H1 (cell line): Measurements from ENCODE around the gene MXRA8. TPM values are rescaled to one million over a fixed set of nuclear protein-coding genes. Genes with fewer than 3 reads are reported as not detected.
A peak's percentile ranks its signal among the peaks of the same experiment; 100 is the strongest.

ENCODE experiments used
- CTCF ChIA-PET: fragments of 300-600 bp; sonication (Branson Sonifier 250); formaldehyde crosslinking; loops from one replicate; lab custom pipeline; 2021; ENCODE audit not compliant: partially characterized antibody; lab: Charles Lee
- POLR2A ChIA-PET: fragments of 300-600 bp; sonication (Branson Sonifier 250); formaldehyde crosslinking; loops from one replicate; lab custom pipeline; 2021; ENCODE audit warnings: inconsistent platforms; ENCODE audit not compliant: partially characterized antibody; lab: Charles Lee
- DNase-seq, 2 experiments: peaks; one replicate each; pipeline versions ENCODE4 v3.0.0 to v3.0.0-alpha.2; 2010 to 2022; ENCODE audit warnings: low spot score in 2 of 2, low read depth in 1 of 2, mixed read lengths in 1 of 2
- FAIRE-seq: peaks from 2 replicates; lab custom pipeline; 2011; peaks lifted over from hg19 to GRCh38; lab: Jason Lieb, UNC
- H2AFZ ChIP-seq: 2 replicates; pipeline ENCODE4 v1.8.1; 2012; ENCODE audit warnings: low read length, inconsistent platforms
- H2AK5ac ChIP-seq: 2 replicates; pipeline ENCODE4 v1.6.1; 2013; ENCODE audit warnings: low read depth, low read length
- H2BK120ac ChIP-seq: replicated peaks from 2 replicates; pipeline ENCODE3; 2013; ENCODE audit warnings: low read depth, low read length, inconsistent platforms
- H2BK12ac ChIP-seq: 2 replicates; pipeline ENCODE4 v1.6.1; 2013; ENCODE audit warnings: low read depth, low read length
- H2BK15ac ChIP-seq: 2 replicates; pipeline ENCODE4 v1.6.1; 2013; ENCODE audit warnings: low read length
- H2BK20ac ChIP-seq: 2 replicates; pipeline ENCODE4 v1.6.1; 2013; ENCODE audit warnings: low read length
- H2BK5ac ChIP-seq: 2 replicates; pipeline ENCODE4 v1.6.1; 2013; ENCODE audit warnings: low read depth, low read length
- H3K14ac ChIP-seq: 2 replicates; pipeline ENCODE4 v1.6.1; 2013; ENCODE audit warnings: inconsistent platforms; ENCODE audit not compliant: insufficient read length
- H3K18ac ChIP-seq: 2 replicates; pipeline ENCODE4 v1.6.1; 2013; ENCODE audit warnings: low read length; ENCODE audit errors: extremely low read depth
- H3K23ac ChIP-seq: 2 replicates; pipeline ENCODE4 v1.6.1; 2013; ENCODE audit warnings: inconsistent platforms; ENCODE audit not compliant: insufficient read length
- H3K23me2 ChIP-seq: 2 replicates; pipeline ENCODE4 v1.6.1; 2013; ENCODE audit warnings: low read depth, low read length
- H3K27ac ChIP-seq: 2 replicates; pipeline ENCODE4 v1.6.1; 2011; ENCODE audit warnings: low read depth, low read length, inconsistent platforms
- H3K27me3 ChIP-seq, 4 experiments: replicated peaks in 1 of 4; 1 replicate in 1 of 4; 2 replicates in 3 of 4; pipeline versions ENCODE4 v1.6.1 to v1.8.1; 2011 to 2013; ENCODE audit warnings: low read length in 3 of 4, mild to moderate bottlenecking in 3 of 4, inconsistent platforms in 2 of 4, mixed read lengths in 2 of 4, moderate library complexity in 1 of 4; ENCODE audit not compliant: control insufficient read depth in 3 of 4, insufficient read depth in 3 of 4; ENCODE audit errors: extremely low read depth in 1 of 4
- H3K36me3 ChIP-seq, 4 experiments: 2 replicates each; pipeline versions ENCODE4 v1.6.1 to v1.8.1; 2011 to 2013; ENCODE audit warnings: mild to moderate bottlenecking in 4 of 4, low read length in 3 of 4, moderate library complexity in 2 of 4, control low read depth in 1 of 4, inconsistent platforms in 1 of 4; ENCODE audit not compliant: insufficient read depth in 4 of 4, control insufficient read depth in 2 of 4
- H3K4ac ChIP-seq: replicated peaks from 2 replicates; pipeline ENCODE3; 2013; ENCODE audit warnings: low read length, low read depth, mixed read lengths, inconsistent platforms; ENCODE audit not compliant: insufficient read length
- H3K4me1 ChIP-seq, 4 experiments: replicated peaks in 1 of 4; 1 replicate in 1 of 4; 2 replicates in 3 of 4; pipeline versions ENCODE4 v1.6.1 to v1.8.1; 2011 to 2013; ENCODE audit warnings: low read length in 3 of 4, inconsistent platforms in 2 of 4, mixed read lengths in 1 of 4; ENCODE audit not compliant: insufficient read depth in 4 of 4, control insufficient read depth in 3 of 4
- H3K4me2 ChIP-seq, 2 experiments: 2 replicates each; pipeline versions ENCODE4 v1.6.1 to v1.8.1; 2011 to 2013; ENCODE audit warnings: low read depth in 2 of 2, low read length in 2 of 2, control low read depth in 1 of 2, inconsistent platforms in 1 of 2, mild to moderate bottlenecking in 1 of 2; ENCODE audit not compliant: insufficient read depth in 1 of 2
- H3K4me3 ChIP-seq, 4 experiments: fragments of 200-600, 300-600 bp in 1 of 4; sonication (generic), shearing (Covaris generic), sonication (Bioruptor Twin) in 1 of 4; 2 replicates each; pipeline versions ENCODE4 v1.5.1 to v1.8.1; 2011 to 2016; ENCODE audit warnings: low read length in 4 of 4, low read depth in 3 of 4, control low read depth in 2 of 4, inconsistent platforms in 2 of 4, mild to moderate bottlenecking in 2 of 4, mixed read lengths in 1 of 4, moderate library complexity in 1 of 4; ENCODE audit not compliant: insufficient read depth in 2 of 4; ENCODE audit errors: extremely low read depth in 1 of 4
- H3K56ac ChIP-seq: replicated peaks from 2 replicates; pipeline ENCODE3; 2013; ENCODE audit warnings: low read depth, mild to moderate bottlenecking, mixed read lengths, low read length, inconsistent platforms; ENCODE audit not compliant: insufficient read length
- H3K79me1 ChIP-seq: 2 replicates; pipeline ENCODE4 v1.6.1; 2013; ENCODE audit warnings: low read depth, low read length, control low read depth
- H3K79me2 ChIP-seq, 2 experiments: 2 replicates each; pipeline versions ENCODE4 v1.6.1 to v1.8.1; 2012 to 2013; ENCODE audit warnings: low read length in 2 of 2, mild to moderate bottlenecking in 2 of 2, inconsistent platforms in 1 of 2; ENCODE audit not compliant: insufficient read depth in 2 of 2, control insufficient read depth in 1 of 2
- H3K9ac ChIP-seq, 4 experiments: replicated peaks in 1 of 4; 1 replicate in 1 of 4; 2 replicates in 3 of 4; pipeline versions ENCODE4 v1.6.1 to v1.8.1; 2011 to 2013; ENCODE audit warnings: low read depth in 3 of 4, low read length in 3 of 4, control low read depth in 2 of 4, mild to moderate bottlenecking in 2 of 4, moderate library complexity in 2 of 4, inconsistent platforms in 1 of 4; ENCODE audit errors: extremely low read depth in 1 of 4
- H3K9me3 ChIP-seq, 2 experiments: 2 replicates each; pipeline versions ENCODE4 v1.6.1 to v1.8.1; 2012 to 2013; ENCODE audit warnings: mild to moderate bottlenecking in 2 of 2, moderate library complexity in 2 of 2, control low read depth in 1 of 2, inconsistent platforms in 1 of 2, low read depth in 1 of 2, low read length in 1 of 2, mixed read lengths in 1 of 2; ENCODE audit not compliant: insufficient read depth in 2 of 2
- H4K20me1 ChIP-seq, 2 experiments: replicated peaks in 1 of 2; 2 replicates each; pipeline versions ENCODE3 to v1.8.1; 2011 to 2013; ENCODE audit warnings: inconsistent platforms in 2 of 2, low read length in 2 of 2, mild to moderate bottlenecking in 1 of 2; ENCODE audit not compliant: insufficient read depth in 2 of 2, control insufficient read depth in 1 of 2
- H4K5ac ChIP-seq: 2 replicates; pipeline ENCODE4 v1.6.1; 2013; ENCODE audit warnings: low read length, low read depth, mixed read lengths, inconsistent platforms; ENCODE audit not compliant: insufficient read length
- H4K8ac ChIP-seq: 2 replicates; pipeline ENCODE4 v1.8.0; 2013; ENCODE audit warnings: mild to moderate bottlenecking, moderate library complexity, low read length, inconsistent platforms; ENCODE audit not compliant: insufficient read depth; ENCODE audit errors: extremely low read depth
- H4K91ac ChIP-seq: replicated peaks from 2 replicates; pipeline ENCODE3; 2013; ENCODE audit warnings: low read length, mixed read lengths, inconsistent platforms; ENCODE audit not compliant: insufficient read length
- BCL11A ChIP-seq, 2 experiments: IDR thresholded peaks; one replicate each; pipeline ENCODE4 v1.6.1; 2011; ENCODE audit warnings: low read depth in 2 of 2, low read length in 2 of 2, mild to moderate bottlenecking in 2 of 2
- MAFK ChIP-seq: IDR thresholded peaks from 2 replicates; pipeline ENCODE4 v1.6.1; 2012; ENCODE audit warnings: low read depth, mild to moderate bottlenecking, improper control_type of control experiment, low read length
- PHF8 ChIP-seq: fragments of 200-600 bp; sonication (generic); conservative IDR thresholded peaks from 2 replicates; pipeline ENCODE4 v1.7.1; 2012; ENCODE audit warnings: low read depth, mild to moderate bottlenecking, inconsistent platforms, low read length, moderate library complexity
- POLR2A ChIP-seq, 2 experiments: IDR thresholded peaks; 1 replicate in 1 of 2; 2 replicates in 1 of 2; pipeline ENCODE4 v1.6.1; 2011; ENCODE audit warnings: low read depth in 2 of 2, low read length in 2 of 2, mild to moderate bottlenecking in 2 of 2; ENCODE audit errors: control extremely low read depth in 1 of 2
- POLR2AphosphoS5 ChIP-seq: IDR thresholded peaks from 2 replicates; pipeline ENCODE4 v1.6.1; 2011; ENCODE audit warnings: low read depth, low read length
- SRF ChIP-seq: IDR thresholded peaks from 2 replicates; pipeline ENCODE4 v1.6.1; 2011; ENCODE audit warnings: mild to moderate bottlenecking, low read depth, low read length, moderate library complexity
- YY1 ChIP-seq: IDR thresholded peaks from 2 replicates; pipeline ENCODE4 v1.6.1; 2011; ENCODE audit warnings: low read depth, mild to moderate bottlenecking, low read length
- WGBS, 2 experiments: shearing (Covaris generic) in 1 of 2; methylation state at CpG; one replicate each; pipeline versions ENCODE4 v1.1.6 to v1.1.7; 2013 to 2015; ENCODE audit warnings: low lambda C conversion rate in 2 of 2, mixed read lengths in 2 of 2, inconsistent platforms in 1 of 2, low coverage in 1 of 2, missing lambda C conversion rate in 1 of 2; ENCODE audit not compliant: insufficient replicate concordance in 2 of 2, insufficient coverage in 1 of 2, insufficient read length in 1 of 2; ENCODE audit errors: extremely low coverage in 1 of 2, missing lambda C conversion rate in 1 of 2; 5-methylcytosine and 5-hydroxymethylcytosine counted together
- polyA plus RNA-seq, 7 experiments: library from polyadenylated mRNA; depleted of rRNA in 3 of 7; stranded (reverse) in 5 of 7; unstranded in 2 of 7; fragments of >200 nt in 5 of 7; fragments of 200-250 nt in 2 of 7; gene quantifications; 1 replicate in 5 of 7; 2 replicates in 1 of 7; 4 replicates in 1 of 7; pipeline versions ENCODE4 v1.2.1 to v1.2.3, GENCODE V29; 2011 to 2013; ENCODE audit warnings: missing spikeins in 2 of 7, mixed read lengths in 2 of 7
- total RNA-seq: library from RNA; stranded (reverse); fragmentation: NEBNext Ultra II Directional; extraction: Animal tissue kit (Norgen Biotek cat#: 25700); gene quantifications from 2 replicates; pipeline ENCODE4 v1.2.1, GENCODE V29; 2021

The MXRA8 gene
- total and polyA plus RNA-seq, 2 of the 8 experiments (the other 6 are each of a cell fraction or from before 2014, with no cell fraction given): 10.5 to 17.2 TPM

- peaks cover 0 to 23% (median 14%) of the 10 kb centered on the region in 4 experiments; a peak in 6 of 7 replicates for H3K4me1 ChIP-seq
- 97% methylated on average over 7 of the region's 7 CpGs; no CpG with 5 or more reads in 1 of the 2 experiments for WGBS, 2 experiments
- no peaks in the 10 kb centered on the region for H3K9me3 ChIP-seq
- H3K23me2 ChIP-seq: peaks cover 22% of the 10 kb centered on the region
- H3K79me1 ChIP-seq: peaks cover 22% of the 10 kb centered on the region
- no peak overlapping the region for H2BK20ac ChIP-seq
- H4K5ac ChIP-seq: no peak overlapping the region
- FAIRE-seq: no peak
- no peak for TF ChIP-seq PHF8
- no peak for TF ChIP-seq SRF
- no peak for TF ChIP-seq YY1
- TF ChIP-seq BCL11A (IDR thresholded peaks at IDR 0.05; ENCODE audit: low read depth in 2 of 2, low read length in 2 of 2): no peak
- TF ChIP-seq POLR2AphosphoS5: peak; percentile 78
- TF ChIP-seq MAFK: no peak
- peak in 1 of 2 experiments; percentile 62; a peak in 2 of 3 replicates for TF ChIP-seq POLR2A (IDR thresholded peaks at IDR 0.05; ENCODE audit: control extremely low read depth in 1 of 2, low read depth in 2 of 2, low read length in 2 of 2)
- H4K8ac ChIP-seq: no peak overlapping the region
- POLR2A ChIA-PET: interaction anchor here (0.6 to 27.7 kb wide), 17 partner anchors 9 to 165 kb away, joined by 3 to 719 read pairs (median 4); partner anchors contain the start of genes ANKRD65, AURKAIP1, CCNL2 and VWA1
- H2BK5ac ChIP-seq: no peak overlapping the region
- H3K27me3 ChIP-seq: no peaks in the 10 kb centered on the region
- no peak overlapping the region for H3K4me3 ChIP-seq
- H3K4me2 ChIP-seq: peak overlapping the region in 1 of 2 experiments; percentile 91; a peak in 1 of 4 replicates
- no peak overlapping the region for H3K23ac ChIP-seq
- no peak overlapping the region for H2AK5ac ChIP-seq
- H4K20me1 ChIP-seq: peaks cover 11 to 26% of the 10 kb centered on the region in 2 experiments
- H3K79me2 ChIP-seq: peaks cover 9 to 55% of the 10 kb centered on the region in 2 experiments; a peak in 3 of 4 replicates
- no peak overlapping the region for H3K56ac ChIP-seq
- H3K36me3 ChIP-seq: peaks cover 29 to 65% (median 43%) of the 10 kb centered on the region in 4 experiments
- H2BK120ac ChIP-seq: no peak overlapping the region
- CTCF ChIA-PET: interaction anchor here (0.9 to 3.6 kb wide), 18 partner anchors 9 to 370 kb away, joined by 3 to 32 read pairs (median 8); partner anchors contain the start of genes ATAD3C and AURKAIP1
- no peak overlapping the region; the same call in 1 of the 2 replicates for H3K27ac ChIP-seq
- H4K91ac ChIP-seq: no peak overlapping the region
- H2AFZ ChIP-seq: no peak overlapping the region
- no peak overlapping the region for H3K14ac ChIP-seq
- no peak overlapping the region for H3K18ac ChIP-seq
- DNase-seq: no peak
- no peak overlapping the region for H2BK15ac ChIP-seq
- H3K9ac ChIP-seq: no peak overlapping the region
- no peak overlapping the region for H2BK12ac ChIP-seq
- no peak overlapping the region for H3K4ac ChIP-seq
Measured at GRCh38 chr1:1401457-1402010, 43.2 kb upstream of the MXRA8 start.
